ENCODE measurements around the gene DLG2. TPM values are rescaled to one million over a fixed set of nuclear protein-coding genes. Genes with fewer than 3 reads are reported as not detected.

The DLG2 gene
- total RNA-seq, 4 donors from 2014 or later = 1.3 to 4.7 (median 2.4) TPM

GRCh38 chr11:83728281-83728680, 1898.9 kb downstream of the DLG2 start:
- Histone ChIP-seq H3K27me3 (no peaks in the 10 kb centered on the region), H3K27ac (no peak overlapping the region), H3K9me3 (no peaks in the 10 kb centered on the region), H3K36me3 (no peaks in the 10 kb centered on the region), H3K4me3 (no peak overlapping the region), H3K4me1 (no peaks in the 10 kb centered on the region)
- intact Hi-C loops (cut with DNase I; ENCODE audit: low total_unique reads) = loop anchor here (10.0 kb wide), 1 partner anchor 433 kb away; no protein-coding TSS in a partner anchor
- ATAC-seq (no peak), DNase-seq (no peak)
- TF ChIP-seq POLR2A (IDR thresholded peaks at IDR 0.05) (no peak), CTCF (IDR thresholded peaks at IDR 0.05 in 4 of 5, conservative IDR thresholded peaks at IDR 0.05 in 1 of 5) (no peak)
- in situ Hi-C loops (cut with MboI; ENCODE audit: low sequenced_read_pairs in 4 of 4) = no loop called here

GRCh38 chr11:83727251-83727650, 1899.9 kb downstream of the DLG2 start:
- in situ Hi-C loops (cut with MboI; ENCODE audit: low sequenced_read_pairs in 4 of 4) (no loop called here), intact Hi-C loops (cut with DNase I; ENCODE audit: low total_unique reads) (loop anchor here (10.0 kb wide), 1 partner anchor 432 kb away; no protein-coding TSS in a partner anchor)
- Histone ChIP-seq H3K36me3 (no peaks in the 10 kb centered on the region), H3K9me3 (no peaks in the 10 kb centered on the region), H3K27me3 (no peaks in the 10 kb centered on the region), H3K4me3 (no peak overlapping the region), H3K4me1 (no peaks in the 10 kb centered on the region), H3K27ac (no peak overlapping the region)
- DNase-seq (no peak), ATAC-seq (no peak)
- TF ChIP-seq POLR2A (IDR thresholded peaks at IDR 0.05) (no peak), CTCF (IDR thresholded peaks at IDR 0.05 in 4 of 5, conservative IDR thresholded peaks at IDR 0.05 in 1 of 5) (no peak)

- intact Hi-C loops (cut with DNase I; ENCODE audit: low total_unique reads) = loop anchor here (10.0 kb wide), 1 partner anchor 432 kb away; no protein-coding TSS in a partner anchor
- no peaks in the 10 kb centered on the region for H3K4me1 ChIP-seq
- DNase-seq (no peak), ATAC-seq (no peak)
- H3K9me3 ChIP-seq = no peaks in the 10 kb centered on the region
- in situ Hi-C loops (cut with MboI; ENCODE audit: low sequenced_read_pairs in 4 of 4) = no loop called here
- H3K27me3 ChIP-seq = no peaks in the 10 kb centered on the region
- H3K36me3 ChIP-seq = no peaks in the 10 kb centered on the region
- no peak overlapping the region for H3K4me3 ChIP-seq
- TF ChIP-seq POLR2A (IDR thresholded peaks at IDR 0.05) (no peak), CTCF (IDR thresholded peaks at IDR 0.05 in 4 of 5, conservative IDR thresholded peaks at IDR 0.05 in 1 of 5) (no peak)
- H3K27ac ChIP-seq = no peak overlapping the region
Observed at GRCh38 chr11:83726316-83726715, 1900.8 kb downstream of the DLG2 start.

GRCh38 chr11:83725728-83726127, 1901.4 kb downstream of the DLG2 start:
- H3K4me1 ChIP-seq = no peaks in the 10 kb centered on the region
- no peak overlapping the region for H3K27ac ChIP-seq

More at GRCh38 chr11:83725728-83726127, 1901.4 kb downstream of the DLG2 start:
- TF ChIP-seq CTCF (IDR thresholded peaks at IDR 0.05 in 4 of 5, conservative IDR thresholded peaks at IDR 0.05 in 1 of 5) (no peak), POLR2A (IDR thresholded peaks at IDR 0.05) (no peak)
- H3K4me3 ChIP-seq = no peak overlapping the region
- no peaks in the 10 kb centered on the region for H3K27me3 ChIP-seq
- no peaks in the 10 kb centered on the region for H3K36me3 ChIP-seq
- H3K9me3 ChIP-seq = no peaks in the 10 kb centered on the region
- in situ Hi-C loops (cut with MboI; ENCODE audit: low sequenced_read_pairs in 4 of 4) = no loop called here
- DNase-seq (no peak), ATAC-seq (no peak)
- intact Hi-C loops (cut with DNase I; ENCODE audit: low total_unique reads) = loop anchor here (10.0 kb wide), 1 partner anchor 431 kb away; no protein-coding TSS in a partner anchor
